Measurements from ENCODE around the gene CCNL1. TPM values are rescaled to one million over a fixed set of nuclear protein-coding genes. Genes with fewer than 3 reads are reported as not detected.

CCNL1 gene
- total and polyA plus RNA-seq, 2 of the 8 experiments (the other 6 are each of a cell fraction or from before 2014, with no cell fraction given), result 64.5 to 68.6 TPM

DNA sequence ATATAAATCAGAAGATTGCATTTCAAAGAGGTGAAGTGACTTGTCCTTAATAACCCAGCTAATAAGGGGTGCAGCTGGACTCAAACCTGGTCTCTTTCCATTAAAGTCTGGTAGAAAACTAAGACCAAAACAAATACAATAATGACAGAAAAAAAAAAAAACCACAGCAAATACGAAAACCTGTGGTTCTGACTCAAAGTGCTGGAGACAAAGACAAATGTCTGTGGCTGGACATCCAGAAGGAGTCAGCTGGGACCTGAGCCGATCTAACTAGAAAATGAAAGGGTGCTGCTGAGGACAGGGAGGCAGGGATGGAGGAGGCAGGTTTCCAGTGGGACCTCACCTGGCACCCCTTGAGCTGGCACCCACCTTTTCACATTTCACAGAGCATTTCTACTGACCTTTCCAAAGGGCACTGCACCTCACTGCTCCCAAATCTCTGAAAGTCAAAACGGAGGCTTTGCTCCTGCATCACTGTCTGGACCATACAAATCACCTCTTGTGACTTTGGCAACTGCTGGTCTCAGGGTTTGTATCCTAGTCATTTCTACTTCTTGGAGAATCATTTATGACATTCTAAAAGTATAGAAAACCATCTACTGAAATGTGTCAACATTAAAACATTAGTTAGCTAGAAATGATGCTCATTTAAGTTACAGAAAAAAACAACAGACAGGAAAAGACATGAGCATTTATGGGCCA is 61.7 kb downstream of the CCNL1 start (continued):
- TF ChIP-seq SUZ12 (IDR thresholded peaks at IDR 0.05; ENCODE audit: low read length) (no peak), TBP (IDR thresholded peaks at IDR 0.05; ENCODE audit: low read depth, low read length) (no peak), EGR1 (IDR thresholded peaks at IDR 0.05; ENCODE audit: borderline replicate concordance, low read depth, low read length) (no peak), ZNF274 (IDR thresholded peaks at IDR 0.05; ENCODE audit: borderline replicate concordance, extremely low read depth, low read length) (no peak), YY1 (IDR thresholded peaks at IDR 0.05; ENCODE audit: low read depth, low read length) (no peak), CHD2 (IDR thresholded peaks at IDR 0.05; ENCODE audit: low read length) (no peak), SP2 (IDR thresholded peaks at IDR 0.05; ENCODE audit: low read length) (no peak), GABPA (IDR thresholded peaks at IDR 0.05; ENCODE audit: borderline replicate concordance, insufficient read depth, low read length) (no peak), PHF8 (conservative IDR thresholded peaks at IDR 0.05; ENCODE audit: low read depth, low read length) (no peak)
- TF ChIP-seq, protein P1, sequence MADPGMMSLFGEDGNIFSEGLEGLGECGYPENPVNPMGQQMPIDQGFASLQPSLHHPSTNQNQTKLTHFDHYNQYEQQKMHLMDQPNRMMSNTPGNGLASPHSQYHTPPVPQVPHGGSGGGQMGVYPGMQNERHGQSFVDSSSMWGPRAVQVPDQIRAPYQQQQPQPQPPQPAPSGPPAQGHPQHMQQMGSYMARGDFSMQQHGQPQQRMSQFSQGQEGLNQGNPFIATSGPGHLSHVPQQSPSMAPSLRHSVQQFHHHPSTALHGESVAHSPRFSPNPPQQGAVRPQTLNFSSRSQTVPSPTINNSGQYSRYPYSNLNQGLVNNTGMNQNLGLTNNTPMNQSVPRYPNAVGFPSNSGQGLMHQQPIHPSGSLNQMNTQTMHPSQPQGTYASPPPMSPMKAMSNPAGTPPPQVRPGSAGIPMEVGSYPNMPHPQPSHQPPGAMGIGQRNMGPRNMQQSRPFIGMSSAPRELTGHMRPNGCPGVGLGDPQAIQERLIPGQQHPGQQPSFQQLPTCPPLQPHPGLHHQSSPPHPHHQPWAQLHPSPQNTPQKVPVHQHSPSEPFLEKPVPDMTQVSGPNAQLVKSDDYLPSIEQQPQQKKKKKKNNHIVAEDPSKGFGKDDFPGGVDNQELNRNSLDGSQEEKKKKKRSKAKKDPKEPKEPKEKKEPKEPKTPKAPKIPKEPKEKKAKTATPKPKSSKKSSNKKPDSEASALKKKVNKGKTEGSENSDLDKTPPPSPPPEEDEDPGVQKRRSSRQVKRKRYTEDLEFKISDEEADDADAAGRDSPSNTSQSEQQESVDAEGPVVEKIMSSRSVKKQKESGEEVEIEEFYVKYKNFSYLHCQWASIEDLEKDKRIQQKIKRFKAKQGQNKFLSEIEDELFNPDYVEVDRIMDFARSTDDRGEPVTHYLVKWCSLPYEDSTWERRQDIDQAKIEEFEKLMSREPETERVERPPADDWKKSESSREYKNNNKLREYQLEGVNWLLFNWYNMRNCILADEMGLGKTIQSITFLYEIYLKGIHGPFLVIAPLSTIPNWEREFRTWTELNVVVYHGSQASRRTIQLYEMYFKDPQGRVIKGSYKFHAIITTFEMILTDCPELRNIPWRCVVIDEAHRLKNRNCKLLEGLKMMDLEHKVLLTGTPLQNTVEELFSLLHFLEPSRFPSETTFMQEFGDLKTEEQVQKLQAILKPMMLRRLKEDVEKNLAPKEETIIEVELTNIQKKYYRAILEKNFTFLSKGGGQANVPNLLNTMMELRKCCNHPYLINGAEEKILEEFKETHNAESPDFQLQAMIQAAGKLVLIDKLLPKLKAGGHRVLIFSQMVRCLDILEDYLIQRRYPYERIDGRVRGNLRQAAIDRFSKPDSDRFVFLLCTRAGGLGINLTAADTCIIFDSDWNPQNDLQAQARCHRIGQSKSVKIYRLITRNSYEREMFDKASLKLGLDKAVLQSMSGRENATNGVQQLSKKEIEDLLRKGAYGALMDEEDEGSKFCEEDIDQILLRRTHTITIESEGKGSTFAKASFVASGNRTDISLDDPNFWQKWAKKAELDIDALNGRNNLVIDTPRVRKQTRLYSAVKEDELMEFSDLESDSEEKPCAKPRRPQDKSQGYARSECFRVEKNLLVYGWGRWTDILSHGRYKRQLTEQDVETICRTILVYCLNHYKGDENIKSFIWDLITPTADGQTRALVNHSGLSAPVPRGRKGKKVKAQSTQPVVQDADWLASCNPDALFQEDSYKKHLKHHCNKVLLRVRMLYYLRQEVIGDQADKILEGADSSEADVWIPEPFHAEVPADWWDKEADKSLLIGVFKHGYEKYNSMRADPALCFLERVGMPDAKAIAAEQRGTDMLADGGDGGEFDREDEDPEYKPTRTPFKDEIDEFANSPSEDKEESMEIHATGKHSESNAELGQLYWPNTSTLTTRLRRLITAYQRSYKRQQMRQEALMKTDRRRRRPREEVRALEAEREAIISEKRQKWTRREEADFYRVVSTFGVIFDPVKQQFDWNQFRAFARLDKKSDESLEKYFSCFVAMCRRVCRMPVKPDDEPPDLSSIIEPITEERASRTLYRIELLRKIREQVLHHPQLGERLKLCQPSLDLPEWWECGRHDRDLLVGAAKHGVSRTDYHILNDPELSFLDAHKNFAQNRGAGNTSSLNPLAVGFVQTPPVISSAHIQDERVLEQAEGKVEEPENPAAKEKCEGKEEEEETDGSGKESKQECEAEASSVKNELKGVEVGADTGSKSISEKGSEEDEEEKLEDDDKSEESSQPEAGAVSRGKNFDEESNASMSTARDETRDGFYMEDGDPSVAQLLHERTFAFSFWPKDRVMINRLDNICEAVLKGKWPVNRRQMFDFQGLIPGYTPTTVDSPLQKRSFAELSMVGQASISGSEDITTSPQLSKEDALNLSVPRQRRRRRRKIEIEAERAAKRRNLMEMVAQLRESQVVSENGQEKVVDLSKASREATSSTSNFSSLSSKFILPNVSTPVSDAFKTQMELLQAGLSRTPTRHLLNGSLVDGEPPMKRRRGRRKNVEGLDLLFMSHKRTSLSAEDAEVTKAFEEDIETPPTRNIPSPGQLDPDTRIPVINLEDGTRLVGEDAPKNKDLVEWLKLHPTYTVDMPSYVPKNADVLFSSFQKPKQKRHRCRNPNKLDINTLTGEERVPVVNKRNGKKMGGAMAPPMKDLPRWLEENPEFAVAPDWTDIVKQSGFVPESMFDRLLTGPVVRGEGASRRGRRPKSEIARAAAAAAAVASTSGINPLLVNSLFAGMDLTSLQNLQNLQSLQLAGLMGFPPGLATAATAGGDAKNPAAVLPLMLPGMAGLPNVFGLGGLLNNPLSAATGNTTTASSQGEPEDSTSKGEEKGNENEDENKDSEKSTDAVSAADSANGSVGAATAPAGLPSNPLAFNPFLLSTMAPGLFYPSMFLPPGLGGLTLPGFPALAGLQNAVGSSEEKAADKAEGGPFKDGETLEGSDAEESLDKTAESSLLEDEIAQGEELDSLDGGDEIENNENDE (IDR thresholded peaks at IDR 0.05; ENCODE audit: insufficient replicate concordance, low read length), result no peak
